Tibial nerve (tissue), 4 donors: Measurements from ENCODE around the gene TMUB1. TPM values are rescaled to one million over a fixed set of nuclear protein-coding genes. Genes with fewer than 3 reads are reported as not detected.
A peak's percentile ranks its signal among the peaks of the same experiment; 100 is the strongest.

Experiments used
- DNase-seq, 2 donors: peaks; one replicate each; pipeline ENCODE4 v3.0.0-alpha.2; 2019; ENCODE audit warnings: low spot score in 2 of 2
- H3K27ac ChIP-seq, 4 donors: fragments of 200-600 bp; sonication (generic) in 3 of 4; one replicate each; pipeline ENCODE4 v1.5.1; 2017 to 2019; ENCODE audit warnings: mild to moderate bottlenecking in 1 of 4
- H3K27me3 ChIP-seq, 2 donors: fragments of 200-600 bp; sonication (generic) in 1 of 2; one replicate each; pipeline versions ENCODE4 v1.5.1 to v1.6.0; 2017 to 2019
- H3K36me3 ChIP-seq, 3 donors: fragments of 200-600 bp; sonication (generic); one replicate each; pipeline ENCODE4 v1.5.1; 2018 to 2019
- H3K4me1 ChIP-seq, 4 donors: fragments of 200-600 bp; sonication (generic) in 3 of 4; one replicate each; pipeline ENCODE4 v1.5.1; 2017 to 2019
- H3K4me3 ChIP-seq, 4 donors: fragments of 200-600 bp; sonication (generic) in 3 of 4; one replicate each; pipeline ENCODE4 v1.5.1; 2017 to 2019; ENCODE audit warnings: mild to moderate bottlenecking in 1 of 4, moderate library complexity in 1 of 4
- H3K9me3 ChIP-seq, 4 donors: fragments of 200-600 bp; sonication (generic) in 3 of 4; one replicate each; pipeline ENCODE4 v1.5.1; 2017 to 2019
- EP300 ChIP-seq, 2 donors: sonication (generic); formaldehyde crosslinking; IDR thresholded peaks; one replicate each; pipeline ENCODE4 v1.6.1; 2017; ENCODE audit warnings: antibody characterized with exemption in 2 of 2, mild to moderate bottlenecking in 1 of 2
- POLR2A ChIP-seq, 2 donors: fragments of 450-650 bp; IDR thresholded peaks; one replicate each; pipeline ENCODE4 v1.6.1; 2017; ENCODE audit warnings: antibody characterized with exemption in 2 of 2, mild to moderate bottlenecking in 2 of 2, moderate library complexity in 2 of 2
- WGBS, 2 donors: methylation state at CpG; one replicate each; pipeline ENCODE4 v1.1.5; 2018; 5-methylcytosine and 5-hydroxymethylcytosine counted together
- total RNA-seq, 4 donors: library from RNA; depleted of rRNA; stranded (reverse); fragments of >200 nt; gene quantifications; one replicate each; pipeline ENCODE4 v1.1.0, GENCODE V29; 2016
- TF ChIP-seq, protein P1 (sequence below), 5 experiments: fragments of 200-600 bp in 3 of 5; fragments of 450-650 bp in 2 of 5; sonication (generic) in 3 of 5; IDR thresholded peaks; one replicate each; pipeline ENCODE4 v1.5.1; 2016 to 2019; ENCODE audit warnings: antibody characterized with exemption in 5 of 5, mild to moderate bottlenecking in 3 of 5, moderate library complexity in 2 of 5

Gene TMUB1
- total RNA-seq, 4 donors from 2014 or later, result 24.3 to 61.5 (median 33.8) TPM

- Histone ChIP-seq H3K4me1 (peaks cover 0 to 49% (median 30%) of the 10 kb centered on the region in 4 donors), H3K27ac (peak overlapping the region in 1 of 4 donors; percentile 25), H3K36me3 (peaks cover 2 to 58% (median 14%) of the 10 kb centered on the region in 3 donors), H3K4me3 (no peak overlapping the region), H3K27me3 (no peaks in the 10 kb centered on the region), H3K9me3 (no peaks in the 10 kb centered on the region)
- TF ChIP-seq, protein P1, sequence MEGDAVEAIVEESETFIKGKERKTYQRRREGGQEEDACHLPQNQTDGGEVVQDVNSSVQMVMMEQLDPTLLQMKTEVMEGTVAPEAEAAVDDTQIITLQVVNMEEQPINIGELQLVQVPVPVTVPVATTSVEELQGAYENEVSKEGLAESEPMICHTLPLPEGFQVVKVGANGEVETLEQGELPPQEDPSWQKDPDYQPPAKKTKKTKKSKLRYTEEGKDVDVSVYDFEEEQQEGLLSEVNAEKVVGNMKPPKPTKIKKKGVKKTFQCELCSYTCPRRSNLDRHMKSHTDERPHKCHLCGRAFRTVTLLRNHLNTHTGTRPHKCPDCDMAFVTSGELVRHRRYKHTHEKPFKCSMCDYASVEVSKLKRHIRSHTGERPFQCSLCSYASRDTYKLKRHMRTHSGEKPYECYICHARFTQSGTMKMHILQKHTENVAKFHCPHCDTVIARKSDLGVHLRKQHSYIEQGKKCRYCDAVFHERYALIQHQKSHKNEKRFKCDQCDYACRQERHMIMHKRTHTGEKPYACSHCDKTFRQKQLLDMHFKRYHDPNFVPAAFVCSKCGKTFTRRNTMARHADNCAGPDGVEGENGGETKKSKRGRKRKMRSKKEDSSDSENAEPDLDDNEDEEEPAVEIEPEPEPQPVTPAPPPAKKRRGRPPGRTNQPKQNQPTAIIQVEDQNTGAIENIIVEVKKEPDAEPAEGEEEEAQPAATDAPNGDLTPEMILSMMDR (IDR thresholded peaks at IDR 0.05), result no peak
- TF ChIP-seq EP300 (IDR thresholded peaks at IDR 0.05) (no peak), POLR2A (IDR thresholded peaks at IDR 0.05) (no peak)
- 71 to 76% methylated on average over 10 of the region's 10 CpGs for WGBS, 2 donors
- DNase-seq, result no peak
Measured at GRCh38 chr7:151077705-151078232, 5.5 kb downstream of the TMUB1 start.

- H3K4me3 ChIP-seq, result no peak overlapping the region
- peaks cover 2 to 65% (median 14%) of the 10 kb centered on the region in 3 donors for H3K36me3 ChIP-seq
- H3K27me3 ChIP-seq, result no peaks in the 10 kb centered on the region
- H3K27ac ChIP-seq, result peak overlapping the region in 1 of 4 donors; percentile 25
- WGBS, 2 donors, result 81 to 84% methylated on average over 22 to 26 of the region's 33 CpGs
- TF ChIP-seq POLR2A (IDR thresholded peaks at IDR 0.05) (no peak), EP300 (IDR thresholded peaks at IDR 0.05) (no peak)
- TF ChIP-seq, protein P1 (IDR thresholded peaks at IDR 0.05), result no peak
- no peak for DNase-seq
- H3K4me1 ChIP-seq, result peaks cover 0 to 42% (median 23%) of the 10 kb centered on the region in 4 donors
- H3K9me3 ChIP-seq, result no peaks in the 10 kb centered on the region
Measured at GRCh38 chr7:151076863-151077704, 6.2 kb downstream of the TMUB1 start.

DNA sequence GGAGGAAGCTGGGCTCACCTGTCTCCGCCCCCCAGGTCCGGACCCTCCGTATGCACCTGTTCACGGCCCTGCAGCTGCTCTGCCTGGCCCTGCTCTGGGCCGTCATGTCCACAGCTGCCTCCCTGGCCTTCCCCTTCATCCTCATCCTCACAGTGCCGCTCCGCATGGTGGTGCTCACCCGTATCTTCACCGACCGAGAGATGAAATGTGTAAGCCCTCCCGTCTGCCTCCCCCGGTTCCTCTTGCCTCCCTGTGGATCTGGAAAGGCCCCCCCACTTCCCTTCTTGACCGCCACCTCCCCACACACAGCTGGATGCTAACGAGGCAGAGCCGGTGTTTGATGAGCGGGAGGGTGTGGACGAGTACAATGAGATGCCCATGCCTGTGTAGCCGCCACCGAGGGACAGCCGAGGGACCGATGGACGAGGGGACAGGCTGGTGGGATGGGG lies 7.3 kb downstream of the TMUB1 start:
- no peak for DNase-seq
- TF ChIP-seq, protein P1 (IDR thresholded peaks at IDR 0.05), result no peak
- TF ChIP-seq EP300 (IDR thresholded peaks at IDR 0.05) (no peak), POLR2A (IDR thresholded peaks at IDR 0.05) (no peak)
- Histone ChIP-seq H3K27me3 (no peaks in the 10 kb centered on the region), H3K36me3 (peaks cover 2 to 76% (median 20%) of the 10 kb centered on the region in 3 donors), H3K9me3 (no peaks in the 10 kb centered on the region), H3K27ac (no peak overlapping the region), H3K4me3 (no peak overlapping the region), H3K4me1 (peaks cover 0 to 32% (median 12%) of the 10 kb centered on the region in 4 donors)
- whole genome bisulfite sequencing, 2 donors, result 76 to 77% methylated on average over 22 of the region's 22 CpGs

- Histone ChIP-seq H3K27me3 (no peaks in the 10 kb centered on the region), H3K9me3 (no peaks in the 10 kb centered on the region), H3K36me3 (peaks cover 2 to 80% (median 24%) of the 10 kb centered on the region in 3 donors), H3K4me3 (no peak overlapping the region), H3K27ac (no peak overlapping the region), H3K4me1 (peaks cover 0 to 29% (median 11%) of the 10 kb centered on the region in 4 donors)
- 69 to 77% methylated on average over 7 of the region's 7 CpGs for WGBS, 2 donors
- TF ChIP-seq, protein P1 (IDR thresholded peaks at IDR 0.05), result no peak
- TF ChIP-seq EP300 (IDR thresholded peaks at IDR 0.05), result no peak
- no peak for TF ChIP-seq POLR2A (IDR thresholded peaks at IDR 0.05)
- DNase-seq, result no peak
Measured at GRCh38 chr7:151075662-151075971, 7.7 kb downstream of the TMUB1 start.
